ENCODE data around the gene ALDH3B2. TPM values are rescaled to one million over a fixed set of nuclear protein-coding genes. Genes with fewer than 3 reads are reported as not detected.

The ALDH3B2 gene
- total and polyA plus RNA-seq, 2 of the 8 experiments (the other 6 are each of a cell fraction or from before 2014, with no cell fraction given): not detected

DNA sequence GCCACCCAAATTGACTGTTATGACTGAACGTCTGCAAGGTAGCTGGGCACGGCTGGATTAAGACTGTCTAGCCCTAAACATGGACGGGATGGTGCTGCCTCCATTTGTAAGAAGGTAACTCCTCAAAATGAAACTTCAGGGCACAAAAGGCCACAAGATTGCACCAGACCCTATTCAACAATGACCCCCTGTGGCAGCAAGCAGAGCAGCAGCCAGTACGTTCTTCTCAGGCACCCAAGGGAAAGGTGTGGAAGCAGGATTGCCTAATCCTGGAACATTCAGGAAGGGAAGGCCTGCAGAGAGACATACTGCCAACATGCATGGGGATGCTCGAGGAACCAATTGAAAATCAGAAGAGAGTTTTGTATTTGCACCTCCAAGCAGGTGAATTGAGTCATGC is 30.4 kb downstream of the ALDH3B2 start (continued):
- no peak for TF ChIP-seq RFX5 (IDR thresholded peaks at IDR 0.05; ENCODE audit: borderline replicate concordance, low read depth, low read length)
- no peak for TF ChIP-seq NANOG (IDR thresholded peaks at IDR 0.05; ENCODE audit: insufficient read depth, low read depth, low read length, poor library complexity, severe bottlenecking)
- TF ChIP-seq CTBP2 (IDR thresholded peaks at IDR 0.05; ENCODE audit: borderline replicate concordance, insufficient read depth, insufficient read length, low read length): no peak
- no peak for TF ChIP-seq CHD1 (IDR thresholded peaks at IDR 0.05; ENCODE audit: low read depth, low read length)
- no peak for TF ChIP-seq KDM1A (IDR thresholded peaks at IDR 0.05; ENCODE audit: borderline replicate concordance, low read length)
- TF ChIP-seq TAF1 (IDR thresholded peaks at IDR 0.05; ENCODE audit: low read depth, low read length): no peak
- TF ChIP-seq KDM5A (IDR thresholded peaks at IDR 0.05; ENCODE audit: low read length): no peak
- TF ChIP-seq SIX5 (IDR thresholded peaks at IDR 0.05; ENCODE audit: low read depth, low read length): no peak
- no peak for TF ChIP-seq TEAD4 (IDR thresholded peaks at IDR 0.05; ENCODE audit: low read depth, low read length)
- TF ChIP-seq, protein P1, sequence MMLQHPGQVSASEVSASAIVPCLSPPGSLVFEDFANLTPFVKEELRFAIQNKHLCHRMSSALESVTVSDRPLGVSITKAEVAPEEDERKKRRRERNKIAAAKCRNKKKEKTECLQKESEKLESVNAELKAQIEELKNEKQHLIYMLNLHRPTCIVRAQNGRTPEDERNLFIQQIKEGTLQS (IDR thresholded peaks at IDR 0.05; ENCODE audit: insufficient read depth, low read depth, low read length): no peak
- no peak for TF ChIP-seq RXRA (IDR thresholded peaks at IDR 0.05; ENCODE audit: insufficient read depth, low read depth, low read length)
- TF ChIP-seq MAFK (IDR thresholded peaks at IDR 0.05; ENCODE audit: low read depth, low read length): no peak
- no peak for TF ChIP-seq POU5F1 (IDR thresholded peaks at IDR 0.05; ENCODE audit: low read depth, low read length)
- TF ChIP-seq JUND (IDR thresholded peaks at IDR 0.05; ENCODE audit: low read length): no peak
- TF ChIP-seq SP4 (IDR thresholded peaks at IDR 0.05; ENCODE audit: low read length): no peak
- TF ChIP-seq, protein P2, sequence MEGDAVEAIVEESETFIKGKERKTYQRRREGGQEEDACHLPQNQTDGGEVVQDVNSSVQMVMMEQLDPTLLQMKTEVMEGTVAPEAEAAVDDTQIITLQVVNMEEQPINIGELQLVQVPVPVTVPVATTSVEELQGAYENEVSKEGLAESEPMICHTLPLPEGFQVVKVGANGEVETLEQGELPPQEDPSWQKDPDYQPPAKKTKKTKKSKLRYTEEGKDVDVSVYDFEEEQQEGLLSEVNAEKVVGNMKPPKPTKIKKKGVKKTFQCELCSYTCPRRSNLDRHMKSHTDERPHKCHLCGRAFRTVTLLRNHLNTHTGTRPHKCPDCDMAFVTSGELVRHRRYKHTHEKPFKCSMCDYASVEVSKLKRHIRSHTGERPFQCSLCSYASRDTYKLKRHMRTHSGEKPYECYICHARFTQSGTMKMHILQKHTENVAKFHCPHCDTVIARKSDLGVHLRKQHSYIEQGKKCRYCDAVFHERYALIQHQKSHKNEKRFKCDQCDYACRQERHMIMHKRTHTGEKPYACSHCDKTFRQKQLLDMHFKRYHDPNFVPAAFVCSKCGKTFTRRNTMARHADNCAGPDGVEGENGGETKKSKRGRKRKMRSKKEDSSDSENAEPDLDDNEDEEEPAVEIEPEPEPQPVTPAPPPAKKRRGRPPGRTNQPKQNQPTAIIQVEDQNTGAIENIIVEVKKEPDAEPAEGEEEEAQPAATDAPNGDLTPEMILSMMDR (IDR thresholded peaks at IDR 0.05; ENCODE audit: control extremely low read depth in 1 of 3, insufficient read depth in 1 of 3, low read depth in 1 of 3, low read length in 3 of 3): peak in 2 of 3 experiments; percentile 55 to 72; a peak in 3 of 4 replicates
- no peak for TF ChIP-seq RNF2 (IDR thresholded peaks at IDR 0.05; ENCODE audit: borderline replicate concordance, low read depth, low read length, missing control alignments, poor library complexity, severe bottlenecking)
- no peak for TF ChIP-seq JUN (IDR thresholded peaks at IDR 0.05; ENCODE audit: low read depth, low read length)
- no peak for TF ChIP-seq CBX5 (IDR thresholded peaks at IDR 0.05; ENCODE audit: low read depth, low read length)

Measured in H1 (cell line).